GM23248 (cell line): ENCODE results near the gene ALG1. TPM values are rescaled to one million over a fixed set of nuclear protein-coding genes. Genes with fewer than 3 reads are reported as not detected.
"Not testable (repeated sequence)": the region's sequence is repeated elsewhere in the genome, so short reads cannot be mapped to it uniquely, and the experiment has no call there.

Experiments used
- DNase-seq: peaks from one replicate; pipeline ENCODE4 v3.0.0-alpha.2; 2015
- H2AFZ ChIP-seq: fragments of 200-600 bp; sonication (generic); 2 replicates; pipeline ENCODE4 v1.6.1; 2016; ENCODE audit warnings: antibody characterized with exemption
- H3F3A ChIP-seq: fragments of 200-600 bp; sonication (generic); 2 replicates; pipeline ENCODE4 v1.6.1; 2016; ENCODE audit warnings: mild to moderate bottlenecking, antibody characterized with exemption, mixed run types; ENCODE audit not compliant: insufficient read depth
- H3K27ac ChIP-seq: fragments of 200-600 bp; sonication (generic); 2 replicates; pipeline ENCODE4 v1.5.1; 2016; ENCODE audit warnings: mild to moderate bottlenecking
- H3K27me3 ChIP-seq: fragments of 200-600 bp; sonication (generic); replicated peaks from 2 replicates; pipeline ENCODE4 v1.6.1; 2016; ENCODE audit warnings: mild to moderate bottlenecking; ENCODE audit not compliant: insufficient read depth
- H3K36me3 ChIP-seq: fragments of 200-600 bp; sonication (generic); 2 replicates; pipeline ENCODE4 v1.6.1; 2016; ENCODE audit warnings: low read depth, mild to moderate bottlenecking
- H3K4me1 ChIP-seq: fragments of 200-600 bp; sonication (generic); 2 replicates; pipeline ENCODE4 v1.6.1; 2016; ENCODE audit warnings: mild to moderate bottlenecking; ENCODE audit not compliant: insufficient read depth
- H3K4me2 ChIP-seq: fragments of 200-600 bp; sonication (generic); one replicate; pipeline ENCODE4 v1.6.1; 2016; ENCODE audit warnings: mild to moderate bottlenecking; ENCODE audit not compliant: unreplicated experiment
- H3K4me3 ChIP-seq: fragments of 200-600 bp; sonication (generic); 2 replicates; pipeline ENCODE4 v1.5.1; 2016; ENCODE audit warnings: mild to moderate bottlenecking
- H3K79me2 ChIP-seq: fragments of 200-600 bp; sonication (generic); 2 replicates; pipeline ENCODE4 v1.6.1; 2016; ENCODE audit warnings: mild to moderate bottlenecking; ENCODE audit not compliant: insufficient read depth
- H3K9ac ChIP-seq: fragments of 200-600 bp; sonication (generic); 2 replicates; pipeline ENCODE4 v1.6.1; 2016; ENCODE audit warnings: mild to moderate bottlenecking
- H3K9me2 ChIP-seq: fragments of 200-600 bp; sonication (generic); 2 replicates; pipeline ENCODE4 v1.6.1; 2016; ENCODE audit warnings: mixed run types, mild to moderate bottlenecking, moderate library complexity; ENCODE audit not compliant: insufficient read depth
- H3K9me3 ChIP-seq: fragments of 200-600 bp; sonication (generic); one replicate; pipeline ENCODE4 v1.6.1; 2017; ENCODE audit warnings: low read depth
- H4K20me1 ChIP-seq: fragments of 200-600 bp; sonication (generic); 2 replicates; pipeline ENCODE4 v1.6.0; 2016; ENCODE audit not compliant: insufficient read depth
- EZH2 ChIP-seq: fragments of 200-600 bp; sonication (generic); IDR thresholded peaks from 2 replicates; pipeline ENCODE4 v1.6.1; 2018; ENCODE audit warnings: antibody characterized with exemption, mild to moderate bottlenecking; ENCODE audit not compliant: insufficient read depth, poor library complexity, severe bottlenecking
- EZH2phosphoT487 ChIP-seq: fragments of 200-600 bp; sonication (generic); IDR thresholded peaks from 2 replicates; pipeline ENCODE4 v1.6.1; 2018; ENCODE audit warnings: antibody characterized with exemption, moderate library complexity, mild to moderate bottlenecking, low read depth; ENCODE audit not compliant: insufficient read depth
- WGBS, 2 experiments: methylation state at CpG; one replicate each; pipeline ENCODE4 v1.1.6; 2015 to 2017; ENCODE audit warnings: low lambda C conversion rate in 2 of 2, low coverage in 1 of 2; ENCODE audit errors: missing lambda C conversion rate in 2 of 2; 5-methylcytosine and 5-hydroxymethylcytosine counted together
- in situ Hi-C: fragments of 300-500 bp; cut with MboI; formaldehyde crosslinking; loops from 2 replicates; pipeline ENCODE4 v1.15.0; 2020
- polyA plus RNA-seq: library from polyadenylated mRNA; unstranded; fragments of >200 nt; fragmentation: Nextera tagmentation; extraction: Ambion mirVana; gene quantifications from 2 replicates; pipeline ENCODE4 v1.2.1, GENCODE V29; 2016
- total RNA-seq: library from RNA; depleted of rRNA; stranded (reverse); fragments of >200 nt; shearing (Covaris generic); gene quantifications from 2 replicates; pipeline ENCODE4 v1.2.3, GENCODE V29; 2014

Gene ALG1
- total and polyA plus RNA-seq, 2 experiments from 2014 or later = 36.5 to 45.4 TPM

- Histone ChIP-seq H3K9me3 (no peaks in the 10 kb centered on the region), H3K4me3 (peak overlapping the region; percentile 86), H3K4me1 (peaks cover 19% of the 10 kb centered on the region), H3K27me3 (peaks cover 6% of the 10 kb centered on the region; the same call in 1 of the 2 replicates), H3K27ac (peak overlapping the region; percentile 88), H3K36me3 (no peaks in the 10 kb centered on the region), H3K9ac (peak overlapping the region; percentile 92), H3K79me2 (peaks cover 33% of the 10 kb centered on the region), H3F3A (peaks cover 18% of the 10 kb centered on the region), H2AFZ (peak overlapping the region; percentile 95), H3K4me2 (peak overlapping the region; percentile 96), H3K9me2 (no peaks in the 10 kb centered on the region), H4K20me1 (no peaks in the 10 kb centered on the region)
- no peak for TF ChIP-seq EZH2
- no peak for TF ChIP-seq EZH2phosphoT487
- DNase-seq = no peak
- 17 to 19% methylated on average over 7 of the region's 7 CpGs for WGBS, 2 experiments
- in situ Hi-C loops = no loop called here
These were observed 332 bp upstream of the ALG1 start for GRCh38 chr16:5071341-5071680.

- Histone ChIP-seq H3K9me3 (no peaks in the 10 kb centered on the region), H3K36me3 (no peaks in the 10 kb centered on the region), H3K79me2 (peaks cover 33% of the 10 kb centered on the region), H4K20me1 (no peaks in the 10 kb centered on the region), H3K4me3 (peak overlapping the region; percentile 86), H3K4me2 (peak overlapping the region; percentile 96), H3K27me3 (no peaks in the 10 kb centered on the region), H3K9me2 (no peaks in the 10 kb centered on the region), H2AFZ (peak overlapping the region; percentile 95), H3K9ac (peak overlapping the region; percentile 92), H3K4me1 (peaks cover 19% of the 10 kb centered on the region), H3K27ac (peak overlapping the region; percentile 88), H3F3A (peaks cover 18% of the 10 kb centered on the region)
- TF ChIP-seq EZH2phosphoT487 (no peak), EZH2 (no peak)
- in situ Hi-C loops = no loop called here
- 45% methylated on average over 12 of the region's 12 CpGs for WGBS, 2 experiments
- DNase-seq = peak; percentile 56
These were observed 963 bp downstream of the ALG1 start for GRCh38 chr16:5072334-5073278.

GRCh38 chr16:5073279-5073629 lies 1.6 kb downstream of the ALG1 start:
- no peaks in the 10 kb centered on the region for H3K27me3 ChIP-seq
- in situ Hi-C loops = no loop called here
- H4K20me1 ChIP-seq = no peaks in the 10 kb centered on the region
- peak overlapping the region; percentile 86 for H3K4me3 ChIP-seq
- peaks cover 18% of the 10 kb centered on the region for H3F3A ChIP-seq
- H3K27ac ChIP-seq = peak overlapping the region; percentile 88; the same call in 1 of the 2 replicates
- TF ChIP-seq EZH2 (no peak), EZH2phosphoT487 (no peak)
- H3K9me3 ChIP-seq = no peaks in the 10 kb centered on the region
- H3K36me3 ChIP-seq = no peaks in the 10 kb centered on the region
- H3K9me2 ChIP-seq = no peaks in the 10 kb centered on the region
- H3K4me1 ChIP-seq = peaks cover 19% of the 10 kb centered on the region
- WGBS, 2 experiments = 59 to 68% methylated on average over 2 of the region's 2 CpGs
- DNase-seq = peak; percentile 76
- H2AFZ ChIP-seq = no peak overlapping the region
- H3K79me2 ChIP-seq = peaks cover 33% of the 10 kb centered on the region
- peak overlapping the region; percentile 92 for H3K9ac ChIP-seq
- H3K4me2 ChIP-seq = peak overlapping the region; percentile 96

GRCh38 chr16:5073771-5074170 lies 2.1 kb downstream of the ALG1 start:
- H3K27me3 ChIP-seq, H3K9me3 ChIP-seq, H4K20me1 ChIP-seq, H3K9ac ChIP-seq, H2AFZ ChIP-seq, H3K36me3 ChIP-seq, H3K27ac ChIP-seq, H3K4me3 ChIP-seq, in situ Hi-C loops, H3K9me2 ChIP-seq, DNase-seq: not testable (repeated sequence)
- H3K79me2 ChIP-seq = peaks cover 33% of the 10 kb centered on the region
- peaks cover 19% of the 10 kb centered on the region for H3K4me1 ChIP-seq
- peaks cover 18% of the 10 kb centered on the region for H3F3A ChIP-seq
- H3K4me2 ChIP-seq = peak overlapping the region; percentile 96
- 92 to 93% methylated on average over 15 of the region's 15 CpGs for WGBS, 2 experiments
